ENCODE data around the gene ADAMTS12. TPM values are rescaled to one million over a fixed set of nuclear protein-coding genes. Genes with fewer than 3 reads are reported as not detected.

ADAMTS12 gene
- total RNA-seq, 2 experiments from 2014 or later, result not detected

DNA sequence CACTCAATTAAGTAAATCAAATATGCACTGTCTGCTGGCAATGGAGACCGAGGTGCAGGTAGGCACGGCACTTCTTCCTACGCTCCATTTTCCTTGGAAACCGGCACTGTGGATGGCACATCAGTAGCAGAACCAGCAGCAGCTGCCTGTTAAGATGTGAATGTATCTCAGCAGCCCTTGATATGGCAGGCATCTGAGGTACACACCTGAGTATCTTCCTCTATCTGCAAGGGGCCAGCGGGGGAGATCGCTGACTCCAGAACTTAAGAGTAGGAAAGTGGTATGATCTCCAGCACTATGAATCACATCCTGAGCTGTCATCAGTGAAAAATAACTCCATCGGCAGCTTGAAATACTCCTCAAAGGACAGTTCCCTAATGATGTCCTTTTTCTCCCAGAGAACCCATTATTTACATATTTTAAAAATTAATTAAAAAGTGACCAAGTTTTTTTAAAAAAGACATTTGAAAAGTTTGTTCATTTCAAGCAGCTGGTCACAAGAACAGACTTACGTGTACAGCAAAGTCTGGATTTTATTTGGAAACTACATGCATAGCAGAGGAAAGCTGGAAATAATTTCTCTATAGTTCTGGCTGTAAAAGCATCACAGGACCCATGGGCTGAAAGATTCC, 97.1 kb downstream of the ADAMTS12 start:
- H3K36me3 ChIP-seq (ENCODE audit: insufficient read depth, low read length), result no peaks in the 10 kb centered on the region
- no peak overlapping the region for H3K27ac ChIP-seq (ENCODE audit: low read depth, low read length, poor library complexity, severe bottlenecking)
- H3K79me2 ChIP-seq (ENCODE audit: insufficient read depth, low read depth, low read length), result no peaks in the 10 kb centered on the region
- DNase-seq (ENCODE audit: low spot score), result no peak
- POLR2A ChIA-PET, result no interaction called here
- intact Hi-C loops (cut with micrococcal nuclease; ENCODE audit: unreplicated experiment), result no loop called here
- CTCF ChIA-PET (ENCODE audit: unreplicated experiment), result no interaction called here
- no peaks in the 10 kb centered on the region for H3K9me3 ChIP-seq (ENCODE audit: low read length)
- H3K4me3 ChIP-seq (ENCODE audit: low read depth, low read length, poor library complexity, severe bottlenecking), result no peak overlapping the region
- no peak overlapping the region for H3K4me2 ChIP-seq (ENCODE audit: low read length)
- no peak for TF ChIP-seq EZH2phosphoT487 (IDR thresholded peaks at IDR 0.05; ENCODE audit: borderline replicate concordance, low read depth, low read length)
- TF ChIP-seq, protein P1, sequence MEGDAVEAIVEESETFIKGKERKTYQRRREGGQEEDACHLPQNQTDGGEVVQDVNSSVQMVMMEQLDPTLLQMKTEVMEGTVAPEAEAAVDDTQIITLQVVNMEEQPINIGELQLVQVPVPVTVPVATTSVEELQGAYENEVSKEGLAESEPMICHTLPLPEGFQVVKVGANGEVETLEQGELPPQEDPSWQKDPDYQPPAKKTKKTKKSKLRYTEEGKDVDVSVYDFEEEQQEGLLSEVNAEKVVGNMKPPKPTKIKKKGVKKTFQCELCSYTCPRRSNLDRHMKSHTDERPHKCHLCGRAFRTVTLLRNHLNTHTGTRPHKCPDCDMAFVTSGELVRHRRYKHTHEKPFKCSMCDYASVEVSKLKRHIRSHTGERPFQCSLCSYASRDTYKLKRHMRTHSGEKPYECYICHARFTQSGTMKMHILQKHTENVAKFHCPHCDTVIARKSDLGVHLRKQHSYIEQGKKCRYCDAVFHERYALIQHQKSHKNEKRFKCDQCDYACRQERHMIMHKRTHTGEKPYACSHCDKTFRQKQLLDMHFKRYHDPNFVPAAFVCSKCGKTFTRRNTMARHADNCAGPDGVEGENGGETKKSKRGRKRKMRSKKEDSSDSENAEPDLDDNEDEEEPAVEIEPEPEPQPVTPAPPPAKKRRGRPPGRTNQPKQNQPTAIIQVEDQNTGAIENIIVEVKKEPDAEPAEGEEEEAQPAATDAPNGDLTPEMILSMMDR (conservative IDR thresholded peaks at IDR 0.05; ENCODE audit: low read length), result no peak
- H3K4me1 ChIP-seq (ENCODE audit: insufficient read depth, low read length, poor library complexity, severe bottlenecking), result no peaks in the 10 kb centered on the region
- H2AFZ ChIP-seq (ENCODE audit: low read length), result no peak overlapping the region
- no peaks in the 10 kb centered on the region for H3K9me2 ChIP-seq (ENCODE audit: insufficient read depth, low read length)
- BruUV-seq (replicated peaks), result no TSS peak
- H4K20me1 ChIP-seq (ENCODE audit: insufficient read depth, low read length), result no peaks in the 10 kb centered on the region

DNA sequence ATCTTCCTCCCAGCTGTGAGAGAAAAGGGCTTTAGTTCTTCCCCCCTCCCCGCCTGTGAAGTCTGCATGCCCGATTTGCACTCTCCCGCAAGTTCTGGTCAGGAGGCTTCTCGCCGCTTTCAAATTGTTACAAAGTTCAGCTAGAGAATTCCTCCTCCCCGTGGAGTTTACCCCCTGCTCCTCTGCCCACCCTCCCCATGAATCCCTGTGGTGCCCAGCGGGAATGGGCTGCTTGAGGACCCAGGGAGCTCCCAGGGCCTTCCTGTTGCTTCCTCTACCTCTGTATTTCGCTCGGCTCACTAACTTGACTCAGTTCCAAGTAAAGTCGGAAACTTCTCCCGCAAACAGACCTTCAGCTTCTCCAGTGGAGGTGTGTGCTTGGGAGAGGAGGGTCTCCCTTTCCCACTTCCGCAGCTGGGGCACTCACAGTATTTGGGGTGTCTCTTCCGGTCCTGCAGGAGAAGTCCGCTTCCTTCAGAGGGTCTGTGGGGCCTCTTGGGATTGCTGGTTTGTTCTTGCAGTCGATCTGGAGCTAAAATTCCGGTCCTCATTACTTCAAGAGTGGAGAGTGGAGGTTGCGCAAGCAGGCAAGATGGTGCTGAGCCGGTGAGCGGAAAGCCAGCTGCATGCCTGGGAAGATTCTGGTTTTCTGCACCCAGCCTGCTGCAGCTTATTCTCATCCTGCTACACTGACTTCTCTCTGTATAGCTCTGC, 97.8 kb downstream of the ADAMTS12 start:
- no peaks in the 10 kb centered on the region for H3K4me1 ChIP-seq (ENCODE audit: insufficient read depth, low read length, poor library complexity, severe bottlenecking)
- no peak for DNase-seq (ENCODE audit: low spot score)
- no peaks in the 10 kb centered on the region for H3K9me2 ChIP-seq (ENCODE audit: insufficient read depth, low read length)
- ChIA-PET CTCF (ENCODE audit: unreplicated experiment) (no interaction called here), POLR2A (interaction anchor here (0.6 kb wide), 1 partner anchor 12 kb away, joined by 3 read pairs; no protein-coding TSS in a partner anchor)
- no TSS peak for BruUV-seq (replicated peaks)
- no peaks in the 10 kb centered on the region for H3K9me3 ChIP-seq (ENCODE audit: low read length)
- H3K27ac ChIP-seq (ENCODE audit: low read depth, low read length, poor library complexity, severe bottlenecking), result no peak overlapping the region
- no peaks in the 10 kb centered on the region for H3K36me3 ChIP-seq (ENCODE audit: insufficient read depth, low read length)
- no peak overlapping the region for H3K4me3 ChIP-seq (ENCODE audit: low read depth, low read length, poor library complexity, severe bottlenecking)
- H3K79me2 ChIP-seq (ENCODE audit: insufficient read depth, low read depth, low read length), result no peaks in the 10 kb centered on the region
- no peaks in the 10 kb centered on the region for H4K20me1 ChIP-seq (ENCODE audit: insufficient read depth, low read length)
- intact Hi-C loops (cut with micrococcal nuclease; ENCODE audit: unreplicated experiment), result no loop called here
- no peak overlapping the region for H3K4me2 ChIP-seq (ENCODE audit: low read length)
- TF ChIP-seq, protein P1 (conservative IDR thresholded peaks at IDR 0.05; ENCODE audit: low read length), result no peak
- no peak for TF ChIP-seq EZH2phosphoT487 (IDR thresholded peaks at IDR 0.05; ENCODE audit: borderline replicate concordance, low read depth, low read length)
- H2AFZ ChIP-seq (ENCODE audit: low read length), result no peak overlapping the region

DNA sequence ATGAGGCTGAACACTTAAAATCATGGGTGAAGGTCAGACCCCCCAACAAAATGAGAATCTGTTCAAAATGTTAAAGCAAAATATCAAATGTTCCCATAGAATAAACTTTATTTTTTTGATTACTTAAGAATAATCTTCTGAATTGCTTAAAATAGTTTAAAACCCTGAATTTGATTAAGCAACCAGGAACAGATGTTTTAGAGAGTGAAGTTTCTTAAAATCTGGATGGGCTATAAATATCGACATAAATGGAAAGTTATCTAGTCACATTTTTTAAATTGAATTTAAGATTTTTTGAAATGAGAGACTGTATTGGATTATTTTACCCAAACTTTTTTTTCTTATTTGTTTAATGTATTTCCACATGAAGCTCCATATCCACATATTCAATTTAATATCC, 98.5 kb downstream of the ADAMTS12 start:
- ChIA-PET POLR2A (no interaction called here), CTCF (ENCODE audit: unreplicated experiment) (no interaction called here)
- Histone ChIP-seq H3K4me2 (ENCODE audit: low read length) (no peak overlapping the region), H3K27ac (ENCODE audit: low read depth, low read length, poor library complexity, severe bottlenecking) (no peak overlapping the region), H3K79me2 (ENCODE audit: insufficient read depth, low read depth, low read length) (no peaks in the 10 kb centered on the region), H3K9me3 (ENCODE audit: low read length) (no peaks in the 10 kb centered on the region), H2AFZ (ENCODE audit: low read length) (no peak overlapping the region), H3K4me1 (ENCODE audit: insufficient read depth, low read length, poor library complexity, severe bottlenecking) (no peaks in the 10 kb centered on the region), H4K20me1 (ENCODE audit: insufficient read depth, low read length) (no peaks in the 10 kb centered on the region), H3K36me3 (ENCODE audit: insufficient read depth, low read length) (no peaks in the 10 kb centered on the region), H3K4me3 (ENCODE audit: low read depth, low read length, poor library complexity, severe bottlenecking) (no peak overlapping the region), H3K9me2 (ENCODE audit: insufficient read depth, low read length) (no peaks in the 10 kb centered on the region)
- intact Hi-C loops (cut with micrococcal nuclease; ENCODE audit: unreplicated experiment), result no loop called here
- no peak for DNase-seq (ENCODE audit: low spot score)
- TF ChIP-seq EZH2phosphoT487 (IDR thresholded peaks at IDR 0.05; ENCODE audit: borderline replicate concordance, low read depth, low read length), result no peak
- TF ChIP-seq, protein P1 (conservative IDR thresholded peaks at IDR 0.05; ENCODE audit: low read length), result no peak
- no TSS peak for BruUV-seq (replicated peaks)

All from OCI-LY7 (cell line).